Tibial nerve (tissue), 4 donors: ENCODE measurements around the gene TOR4A. TPM values are rescaled to one million over a fixed set of nuclear protein-coding genes. Genes with fewer than 3 reads are reported as not detected.

Experiments used
- DNase-seq, 2 donors: peaks; one replicate each; pipeline ENCODE4 v3.0.0-alpha.2; 2019; ENCODE audit warnings: low spot score in 2 of 2
- H3K27ac ChIP-seq, 4 donors: fragments of 200-600 bp; sonication (generic) in 3 of 4; one replicate each; pipeline ENCODE4 v1.5.1; 2017 to 2019; ENCODE audit warnings: mild to moderate bottlenecking in 1 of 4
- H3K27me3 ChIP-seq, 2 donors: fragments of 200-600 bp; sonication (generic) in 1 of 2; one replicate each; pipeline versions ENCODE4 v1.5.1 to v1.6.0; 2017 to 2019
- H3K36me3 ChIP-seq, 3 donors: fragments of 200-600 bp; sonication (generic); one replicate each; pipeline ENCODE4 v1.5.1; 2018 to 2019
- H3K4me1 ChIP-seq, 4 donors: fragments of 200-600 bp; sonication (generic) in 3 of 4; one replicate each; pipeline ENCODE4 v1.5.1; 2017 to 2019
- H3K4me3 ChIP-seq, 4 donors: fragments of 200-600 bp; sonication (generic) in 3 of 4; one replicate each; pipeline ENCODE4 v1.5.1; 2017 to 2019; ENCODE audit warnings: mild to moderate bottlenecking in 1 of 4, moderate library complexity in 1 of 4
- H3K9me3 ChIP-seq, 4 donors: fragments of 200-600 bp; sonication (generic) in 3 of 4; one replicate each; pipeline ENCODE4 v1.5.1; 2017 to 2019
- CTCF ChIP-seq, 5 experiments: fragments of 200-600 bp in 3 of 5; fragments of 450-650 bp in 2 of 5; sonication (generic) in 3 of 5; IDR thresholded peaks; one replicate each; pipeline ENCODE4 v1.5.1; 2016 to 2019; ENCODE audit warnings: antibody characterized with exemption in 5 of 5, mild to moderate bottlenecking in 3 of 5, moderate library complexity in 2 of 5
- EP300 ChIP-seq, 2 donors: sonication (generic); formaldehyde crosslinking; IDR thresholded peaks; one replicate each; pipeline ENCODE4 v1.6.1; 2017; ENCODE audit warnings: antibody characterized with exemption in 2 of 2, mild to moderate bottlenecking in 1 of 2
- POLR2A ChIP-seq, 2 donors: fragments of 450-650 bp; IDR thresholded peaks; one replicate each; pipeline ENCODE4 v1.6.1; 2017; ENCODE audit warnings: antibody characterized with exemption in 2 of 2, mild to moderate bottlenecking in 2 of 2, moderate library complexity in 2 of 2
- WGBS, 2 donors: methylation state at CpG; one replicate each; pipeline ENCODE4 v1.1.5; 2018; 5-methylcytosine and 5-hydroxymethylcytosine counted together
- total RNA-seq, 4 donors: library from RNA; depleted of rRNA; stranded (reverse); fragments of >200 nt; gene quantifications; one replicate each; pipeline ENCODE4 v1.1.0, GENCODE V29; 2016

Gene TOR4A
- total RNA-seq, 4 donors from 2014 or later, result 3.3 to 11.4 (median 4.3) TPM

- H3K27me3 ChIP-seq, result peaks cover 0 to 30% of the 10 kb centered on the region in 2 donors
- WGBS, 2 donors, result 81 to 88% methylated on average over 9 to 13 of the region's 13 CpGs
- TF ChIP-seq CTCF (IDR thresholded peaks at IDR 0.05), result no peak
- H3K9me3 ChIP-seq, result no peaks in the 10 kb centered on the region
- no peak overlapping the region for H3K4me3 ChIP-seq
- peaks cover 0 to 31% (median 20%) of the 10 kb centered on the region in 4 donors for H3K4me1 ChIP-seq
- DNase-seq, result no peak
- H3K36me3 ChIP-seq, result peaks cover 3 to 60% (median 9%) of the 10 kb centered on the region in 3 donors
- H3K27ac ChIP-seq, result no peak overlapping the region
Observed at GRCh38 chr9:137273095-137273490, 4.4 kb upstream of the TOR4A start.

- 73 to 80% methylated on average over 6 to 9 of the region's 15 CpGs for WGBS, 2 donors
- Histone ChIP-seq H3K27me3 (peaks cover 0 to 35% of the 10 kb centered on the region in 2 donors), H3K36me3 (peaks cover 3 to 55% (median 9%) of the 10 kb centered on the region in 3 donors)
Observed at GRCh38 chr9:137273611-137274320, 3.8 kb upstream of the TOR4A start.

GRCh38 chr9:137275203-137275587 is 2.3 kb upstream of the TOR4A start:
- Histone ChIP-seq H3K9me3 (peaks cover 0 to 10% (median 0%) of the 10 kb centered on the region in 4 donors), H3K27me3 (peaks cover 0 to 39% of the 10 kb centered on the region in 2 donors), H3K4me1 (peaks cover 0 to 36% (median 14%) of the 10 kb centered on the region in 4 donors), H3K4me3 (no peak overlapping the region), H3K36me3 (peaks cover 3 to 55% (median 9%) of the 10 kb centered on the region in 3 donors), H3K27ac (no peak overlapping the region)
- WGBS, 2 donors, result 85 to 88% methylated on average over 10 of the region's 10 CpGs
- DNase-seq, result no peak
- no peak for TF ChIP-seq POLR2A (IDR thresholded peaks at IDR 0.05)
- TF ChIP-seq CTCF (IDR thresholded peaks at IDR 0.05), result no peak
- TF ChIP-seq EP300 (IDR thresholded peaks at IDR 0.05), result no peak

More at GRCh38 chr9:137273611-137274320, 3.8 kb upstream of the TOR4A start:
- no peak overlapping the region for H3K4me3 ChIP-seq
- H3K9me3 ChIP-seq, result peaks cover 0 to 4% (median 0%) of the 10 kb centered on the region in 4 donors
- H3K4me1 ChIP-seq, result peaks cover 0 to 35% (median 20%) of the 10 kb centered on the region in 4 donors
- no peak overlapping the region for H3K27ac ChIP-seq
- no peak for TF ChIP-seq POLR2A (IDR thresholded peaks at IDR 0.05)
- no peak for TF ChIP-seq EP300 (IDR thresholded peaks at IDR 0.05)
- no peak for TF ChIP-seq CTCF (IDR thresholded peaks at IDR 0.05)
- no peak for DNase-seq

DNA sequence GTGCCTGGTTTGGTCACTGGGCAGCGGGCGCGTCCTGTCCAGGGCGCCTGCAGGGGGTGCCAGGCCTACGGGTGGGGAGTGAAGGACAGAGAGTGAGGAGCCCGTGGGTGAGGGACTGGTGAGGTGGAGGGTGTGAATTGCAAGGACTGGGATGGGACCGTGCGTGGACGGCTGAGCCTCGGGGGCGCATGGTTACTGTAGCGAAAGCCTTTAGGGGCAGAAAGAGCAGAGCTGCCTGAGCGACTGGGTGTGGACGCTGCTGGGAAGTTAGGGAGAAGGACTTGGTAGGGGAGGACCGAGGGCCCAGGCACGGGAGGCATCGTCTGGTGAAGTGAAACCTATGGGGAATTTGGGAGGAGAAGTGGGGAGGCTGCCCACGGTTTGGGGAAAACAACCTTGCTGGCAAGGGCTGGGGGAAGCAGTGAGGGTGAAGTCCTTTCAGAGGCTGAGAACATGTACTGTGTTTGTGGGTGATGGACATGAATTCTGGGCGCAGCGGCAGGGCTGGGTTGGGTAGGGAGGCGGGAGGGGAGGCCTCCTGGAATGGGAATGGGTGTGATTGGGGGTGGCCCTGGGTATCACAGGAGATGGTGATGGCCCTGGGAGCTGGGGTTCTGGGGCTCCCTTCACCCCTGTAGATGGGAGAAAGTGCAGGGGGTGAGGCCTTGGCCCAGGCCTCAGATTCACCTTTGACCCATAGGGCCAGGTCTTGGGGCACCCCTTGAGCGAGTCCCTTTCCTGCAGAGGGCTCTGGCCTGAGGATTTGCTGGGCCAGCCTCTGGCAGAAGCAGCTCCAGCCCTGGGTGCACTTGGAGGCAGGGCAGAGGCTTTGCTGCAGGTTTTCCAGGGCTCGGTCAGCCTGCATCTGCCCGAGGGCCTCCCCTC is 1.7 kb upstream of the TOR4A start:
- no peak for DNase-seq
- Histone ChIP-seq H3K4me3 (no peak overlapping the region), H3K27me3 (peaks cover 0 to 45% of the 10 kb centered on the region in 2 donors), H3K27ac (peak overlapping the region in 3 of 4 donors; percentile 36 to 86 (median 84)), H3K9me3 (peaks cover 0 to 10% (median 0%) of the 10 kb centered on the region in 4 donors), H3K36me3 (peaks cover 3 to 50% (median 9%) of the 10 kb centered on the region in 3 donors), H3K4me1 (peaks cover 0 to 42% (median 15%) of the 10 kb centered on the region in 4 donors)
- TF ChIP-seq POLR2A (IDR thresholded peaks at IDR 0.05) (no peak), CTCF (IDR thresholded peaks at IDR 0.05) (no peak), EP300 (IDR thresholded peaks at IDR 0.05) (no peak)
- WGBS, 2 donors, result 72 to 78% methylated on average over 21 to 22 of the region's 24 CpGs
